CD4-positive, alpha-beta T cell treated with Interleukin-12 subunit alpha and Interleukin-12 subunit beta, for 1 hour (primary cell): ENCODE results near the gene HLA-DRA.

Experiments
- DNase-seq: peaks from one replicate; pipeline ENCODE4 v3.0.0-alpha.2; 2020

HLA-DRA gene

DNA sequence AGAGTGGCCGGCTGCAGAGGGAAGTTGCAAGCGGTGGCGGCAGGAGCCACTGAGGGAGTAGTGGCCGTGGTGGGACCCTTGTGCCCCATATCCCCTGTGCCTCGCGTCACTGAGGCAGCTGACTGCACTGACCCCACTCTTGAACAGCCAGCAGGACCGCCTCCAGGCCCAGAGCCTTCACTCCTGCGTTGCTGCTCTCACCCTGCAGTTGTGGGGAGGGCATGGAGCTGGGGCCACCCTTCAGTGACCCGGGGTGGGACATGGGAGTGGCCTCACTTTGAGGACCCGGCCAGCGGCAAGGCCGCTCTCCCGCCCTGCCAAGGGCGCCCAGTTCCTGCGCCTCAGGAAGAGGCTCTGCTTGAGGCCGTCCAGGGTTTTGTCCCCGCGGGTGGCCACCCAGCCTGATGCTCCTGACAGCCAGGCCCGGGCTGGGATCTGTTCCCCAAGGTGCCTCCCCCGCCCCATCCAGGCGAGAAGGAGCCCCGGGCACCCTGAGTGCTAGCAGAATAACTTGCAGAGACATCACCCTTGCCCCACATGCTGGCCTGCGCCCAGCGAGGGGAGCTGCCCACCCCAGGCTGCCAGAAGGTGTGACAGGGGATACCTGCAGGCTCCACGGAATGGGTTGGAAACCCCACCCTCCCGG is 44.4 kb downstream of the HLA-DRA start:
- DNase-seq = no peak

DNA sequence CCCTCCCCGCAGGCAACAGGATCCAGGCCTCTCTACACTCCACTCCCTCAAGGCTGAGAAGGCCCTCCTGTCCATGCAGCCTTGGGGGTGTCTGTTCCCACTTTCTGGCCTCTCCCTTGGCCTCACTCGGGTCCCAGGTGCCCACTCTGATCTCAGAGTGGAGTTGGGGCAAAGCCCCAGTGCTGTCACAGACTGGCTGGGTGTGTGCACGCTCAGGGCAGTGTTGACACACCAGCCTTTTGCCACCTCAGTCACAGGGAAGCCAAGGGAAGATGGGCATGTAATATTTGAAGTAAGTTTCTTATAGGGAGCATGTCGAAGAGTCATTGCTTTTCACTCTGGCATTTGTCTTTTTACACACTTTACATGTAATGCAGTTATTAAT is 44.9 kb downstream of the HLA-DRA start:
- no peak for DNase-seq

DNA sequence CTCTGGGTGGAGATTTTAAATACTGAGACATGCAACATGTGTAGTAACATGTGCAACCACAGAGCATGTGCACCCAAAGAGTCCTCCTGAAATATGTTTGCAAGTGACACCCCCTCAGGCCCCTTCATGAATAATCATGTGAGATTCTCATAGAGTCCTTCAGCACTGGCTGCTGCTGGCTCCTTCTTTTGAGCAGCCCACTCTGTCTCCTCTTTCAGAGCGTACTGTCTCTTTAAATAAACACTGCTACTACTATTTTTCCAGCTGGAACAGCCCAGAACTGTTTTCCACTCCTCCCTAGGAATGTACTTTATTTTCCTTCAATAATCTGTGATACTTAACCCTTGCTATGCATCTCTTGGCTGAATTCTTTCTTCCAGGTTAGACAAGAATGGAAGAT is 48.4 kb downstream of the HLA-DRA start:
- no peak for DNase-seq

DNA sequence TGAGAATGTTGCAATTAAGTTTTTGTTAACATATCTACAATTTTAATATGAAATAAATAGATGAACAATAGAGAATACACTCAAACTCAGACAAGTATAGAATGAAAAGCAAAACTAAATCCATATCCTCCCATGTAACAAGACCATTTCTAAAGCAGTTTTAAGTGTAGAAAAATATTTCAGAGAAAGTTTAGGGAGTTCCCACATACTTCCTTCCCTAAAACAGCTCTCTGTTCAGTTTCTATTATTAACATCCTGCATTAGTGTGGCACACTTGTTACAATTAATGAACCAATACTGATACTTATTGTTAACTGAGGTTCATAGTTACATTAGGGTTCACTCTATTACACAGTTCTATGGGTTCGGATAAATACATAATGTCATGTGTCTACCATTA is 52.0 kb downstream of the HLA-DRA start:
- no peak for DNase-seq

DNA sequence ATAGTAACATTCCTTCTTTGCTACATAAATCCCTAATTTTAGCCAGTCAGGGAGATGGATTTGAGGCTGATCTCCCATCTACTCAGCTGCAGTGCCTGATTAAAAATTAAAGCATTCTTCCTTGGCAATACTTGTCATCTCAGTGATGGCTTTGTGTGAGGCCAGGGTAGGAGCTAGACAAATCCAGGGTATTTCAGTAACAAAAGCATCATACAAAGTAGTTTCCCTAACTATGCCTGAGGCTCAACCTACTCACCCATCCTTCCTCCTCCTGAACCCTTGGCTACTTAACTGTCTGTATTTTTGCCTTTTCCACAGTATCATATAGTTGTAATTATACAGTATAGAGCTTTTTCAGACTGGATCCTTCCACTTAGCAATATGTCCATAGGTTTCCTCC is 52.7 kb downstream of the HLA-DRA start:
- DNase-seq = no peak
